Neural crest cell (in vitro differentiated cells): ENCODE measurements around the gene ARL15. TPM values are rescaled to one million over a fixed set of nuclear protein-coding genes. Genes with fewer than 3 reads are reported as not detected.
"Not testable (repeated sequence)": the region's sequence is repeated elsewhere in the genome, so short reads cannot be mapped to it uniquely, and the experiment has no call there.

Source experiments
- DNase-seq: peaks from one replicate; pipeline ENCODE4 v3.0.0; 2021; ENCODE audit warnings: low read depth, mixed read lengths, low spot score
- H3K27ac Mint-ChIP-seq: one replicate; pipeline ENCODE4 v1.8.0; 2021; ENCODE audit warnings: mild to moderate bottlenecking, mixed read lengths; ENCODE audit not compliant: unreplicated experiment
- H3K27me3 Mint-ChIP-seq: 2 replicates; pipeline ENCODE4 v1.8.0; 2021; ENCODE audit warnings: low read depth, mild to moderate bottlenecking, mixed read lengths
- H3K36me3 Mint-ChIP-seq: 2 replicates; pipeline ENCODE4 v1.8.0; 2021; ENCODE audit warnings: low read depth, mild to moderate bottlenecking, mixed read lengths
- H3K4me1 Mint-ChIP-seq: 2 replicates; pipeline ENCODE4 v1.8.0; 2021; ENCODE audit warnings: mixed read lengths
- H3K4me3 Mint-ChIP-seq: one replicate; pipeline ENCODE4 v1.8.0; 2021; ENCODE audit warnings: mild to moderate bottlenecking, mixed read lengths
- H3K9me3 Mint-ChIP-seq: 2 replicates; pipeline ENCODE4 v1.8.0; 2021; ENCODE audit warnings: mixed read lengths
- CTCF ChIP-seq: fragments of 200-600 bp; sonication (generic); conservative IDR thresholded peaks from 2 replicates; pipeline ENCODE4 v1.5.0; 2021; ENCODE audit warnings: antibody characterized with exemption, mild to moderate bottlenecking
- long read RNA-seq: library from polyadenylated mRNA; unstranded; transcript quantifications from one replicate; pipeline ENCODE4 v2.0.0, GENCODE V29; 2020
- total RNA-seq: library from RNA; stranded (reverse); gene quantifications from 2 replicates; pipeline ENCODE4 v1.2.1, GENCODE V29; 2021

ARL15 gene
- total RNA-seq, result 18.4 and 20.6 TPM in 2 replicates
- long read RNA-seq, transcript ARL15-202 (5 exons, 2,486 nt), result major isoform, 10 of 19 reads
- long read RNA-seq, partial matches to known transcripts, result 0 of 19 reads
- long read RNA-seq, other reads (novel, unspliced or antisense), result 5 of 19 reads

GRCh38 chr5:54310433-54311175 is at the start of gene ARL15:
Gene ARL15, minus strand, starts transcription at chr5:54310573.
- peak; percentile 95 for DNase-seq
- peak within 1 kb of the TSS; percentile 97 for H3K27ac Mint-ChIP-seq
- no peak for TF ChIP-seq CTCF
- no peaks in the 10 kb centered on the region for H3K36me3 Mint-ChIP-seq
- H3K4me3 Mint-ChIP-seq, result peak within 1 kb of the TSS; percentile 99
- H3K9me3 Mint-ChIP-seq, result no peaks in the 10 kb centered on the region
- peaks cover 33% of the 10 kb centered on the region for H3K27me3 Mint-ChIP-seq
- peaks cover 27% of the 10 kb centered on the region for H3K4me1 Mint-ChIP-seq

DNA sequence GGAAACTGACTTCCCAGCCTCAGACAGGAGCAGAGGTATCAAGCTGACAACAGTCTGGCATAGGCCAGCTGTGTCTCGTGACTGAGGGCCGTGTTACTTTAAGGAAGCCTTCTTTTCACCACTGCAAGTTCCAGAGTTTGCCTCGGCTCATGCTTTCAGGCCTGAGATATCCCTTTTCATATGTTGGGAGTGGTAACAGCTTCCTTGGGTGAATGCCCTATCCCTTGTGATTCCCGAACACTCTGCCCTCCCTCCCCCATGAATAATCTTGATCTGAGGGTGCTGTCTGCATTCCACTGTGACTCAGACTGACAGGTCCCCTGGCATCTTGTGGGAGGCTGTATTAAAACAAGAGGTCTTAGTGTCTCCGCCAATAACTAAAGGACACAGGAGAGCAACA is 49.7 kb upstream of the ARL15 start:
- H3K9me3 Mint-ChIP-seq, result peaks cover 10% of the 10 kb centered on the region
- no peak overlapping the region for H3K4me3 Mint-ChIP-seq
- H3K36me3 Mint-ChIP-seq, result peaks cover 4% of the 10 kb centered on the region
- no peak overlapping the region for H3K27ac Mint-ChIP-seq
- TF ChIP-seq CTCF, result no peak
- DNase-seq, result no peak
- no peaks in the 10 kb centered on the region for H3K4me1 Mint-ChIP-seq
- peaks cover 4% of the 10 kb centered on the region for H3K27me3 Mint-ChIP-seq

DNA sequence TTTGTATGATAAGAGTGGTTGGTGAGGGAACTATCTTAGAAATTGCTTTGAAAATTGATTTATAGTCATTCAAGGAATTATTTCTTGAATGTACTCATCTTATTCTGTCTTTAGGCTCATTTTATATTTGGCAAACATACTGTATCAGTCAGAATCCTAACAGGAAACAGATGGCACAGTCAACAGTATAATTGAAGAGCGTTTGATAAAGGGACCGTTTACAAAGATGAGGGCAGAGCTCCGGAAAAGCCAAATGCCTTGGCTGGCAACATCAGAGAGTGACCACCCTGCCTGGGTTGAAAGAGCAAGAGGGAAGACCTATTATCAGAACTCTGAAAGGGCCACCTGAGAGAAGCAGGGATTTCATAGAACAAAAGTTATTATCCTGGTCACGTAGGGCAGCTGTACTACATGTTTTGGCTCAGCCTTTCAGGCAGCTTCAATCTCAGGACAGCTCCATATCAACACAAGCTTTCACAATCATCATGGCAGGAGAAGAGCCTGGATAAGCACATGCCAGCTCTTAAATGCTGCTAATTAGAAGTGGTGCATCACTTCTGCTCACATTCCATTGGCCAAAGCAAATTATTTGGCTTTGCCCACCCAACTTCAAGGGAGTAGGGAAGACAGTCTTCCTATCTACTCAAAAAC is 47.2 kb upstream of the ARL15 start:
- Mint-ChIP-seq H3K36me3 (peaks cover 4% of the 10 kb centered on the region), H3K9me3 (peaks cover 21% of the 10 kb centered on the region), H3K27ac (no peak overlapping the region), H3K4me1 (no peaks in the 10 kb centered on the region), H3K4me3 (no peak overlapping the region), H3K27me3 (peaks cover 4% of the 10 kb centered on the region)
- DNase-seq, result no peak
- no peak for TF ChIP-seq CTCF

- H3K27me3 Mint-ChIP-seq, H3K4me3 Mint-ChIP-seq, H3K27ac Mint-ChIP-seq, DNase-seq, H3K4me1 Mint-ChIP-seq, H3K36me3 Mint-ChIP-seq: not testable (repeated sequence)
- H3K9me3 Mint-ChIP-seq, result peaks cover 33% of the 10 kb centered on the region
These were observed 43.7 kb upstream of the ARL15 start for GRCh38 chr5:54353933-54354564.

- H3K36me3 Mint-ChIP-seq, H3K4me1 Mint-ChIP-seq, H3K27ac Mint-ChIP-seq, H3K27me3 Mint-ChIP-seq, H3K4me3 Mint-ChIP-seq, DNase-seq: not testable (repeated sequence)
- peaks cover 36% of the 10 kb centered on the region for H3K9me3 Mint-ChIP-seq
These were observed 42.2 kb upstream of the ARL15 start for GRCh38 chr5:54352580-54352979.

DNA sequence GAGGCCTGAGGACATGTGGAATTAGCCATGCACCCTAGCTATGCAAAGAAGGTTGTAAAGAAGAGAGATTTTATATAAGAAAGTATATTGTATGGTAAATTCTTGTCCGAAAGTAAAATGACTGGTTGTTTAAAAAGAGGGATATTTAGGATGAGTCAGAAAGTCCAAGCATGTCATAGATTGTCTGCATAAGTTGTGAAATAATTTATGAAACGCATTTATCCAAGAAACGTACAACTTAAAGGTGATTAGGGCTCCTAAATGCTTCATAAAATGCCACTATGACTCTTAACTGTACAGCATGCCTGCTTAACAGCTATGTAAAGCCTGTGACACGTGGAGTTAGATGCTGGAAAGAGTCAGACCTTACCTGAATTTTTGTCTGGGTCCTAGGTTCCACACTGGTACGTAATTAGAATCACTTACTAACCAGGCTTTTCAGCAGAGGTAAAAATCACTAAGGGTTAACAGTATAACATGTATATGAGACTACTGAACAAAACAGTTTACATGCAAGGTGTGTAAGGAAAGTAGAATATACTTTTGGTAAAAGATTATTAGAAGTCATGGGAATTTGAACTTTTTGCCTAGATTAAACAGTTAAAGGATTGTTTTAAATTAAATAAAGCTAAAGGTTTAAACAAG is 37.0 kb upstream of the ARL15 start:
- Mint-ChIP-seq H3K27me3 (no peaks in the 10 kb centered on the region), H3K9me3 (peaks cover 28% of the 10 kb centered on the region), H3K27ac (no peak overlapping the region), H3K36me3 (peaks cover 16% of the 10 kb centered on the region), H3K4me1 (no peaks in the 10 kb centered on the region), H3K4me3 (no peak overlapping the region)
- no peak for DNase-seq
- no peak for TF ChIP-seq CTCF
